Measurements from ENCODE around the gene SLMAP. TPM values are rescaled to one million over a fixed set of nuclear protein-coding genes. Genes with fewer than 3 reads are reported as not detected.

SLMAP gene
- polyA plus RNA-seq, 1 of the 3 experiments (the other 2 are of a cell fraction) = 10.5 TPM

DNA sequence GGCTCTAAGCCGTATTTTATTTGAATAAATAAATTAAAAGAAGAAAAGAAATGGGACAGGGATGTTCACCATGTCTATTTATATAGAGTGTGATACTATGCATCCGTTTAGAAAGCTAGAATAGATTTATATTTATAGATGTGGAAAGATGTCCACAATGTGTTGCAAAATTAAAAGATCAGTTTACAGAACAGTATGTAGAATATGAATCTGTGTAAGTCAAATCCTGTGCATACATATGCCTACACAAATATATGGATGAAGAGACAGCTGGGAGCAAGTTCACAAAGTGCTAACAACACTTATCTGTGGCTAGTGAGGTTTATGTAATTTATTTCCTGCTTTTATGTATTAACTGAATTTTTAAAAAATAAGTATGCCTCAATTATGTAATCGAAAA lies 25.4 kb upstream of the SLMAP start:
- Histone ChIP-seq H2AFZ (ENCODE audit: low read depth) (0 out of 2 replicates have a peak overlapping the region, but pooled peaks have one; percentile 0), H3K4me3 (ENCODE audit: low read depth in 2 of 2, low read length in 1 of 2) (no peak overlapping the region), H3K27ac (ENCODE audit: low read depth in 2 of 2, low read length in 1 of 2) (no peak overlapping the region), H3K4me1 (ENCODE audit: control insufficient read depth in 1 of 2, insufficient read depth in 2 of 2, low read depth in 1 of 2, low read length in 1 of 2) (no peaks in the 10 kb centered on the region), H3K9me3 (no peaks in the 10 kb centered on the region), H4K20me1 (ENCODE audit: insufficient read depth) (no peaks in the 10 kb centered on the region), H3K4me2 (no peak overlapping the region), H3K9me2 (no peaks in the 10 kb centered on the region), H3K27me3 (ENCODE audit: insufficient read depth) (no peaks in the 10 kb centered on the region), H3K9ac (no peak overlapping the region), H3K79me2 (ENCODE audit: insufficient read depth) (no peaks in the 10 kb centered on the region), H3K36me3 (replicated peaks in 1 of 2; ENCODE audit: control insufficient read depth in 1 of 2, insufficient read depth in 2 of 2, low read length in 1 of 2) (no peaks in the 10 kb centered on the region), H3F3A (replicated peaks; ENCODE audit: insufficient read depth) (peaks cover 3% of the 10 kb centered on the region)
- no peak for TF ChIP-seq NFIC (IDR thresholded peaks at IDR 0.05; ENCODE audit: borderline replicate concordance)
- TF ChIP-seq CHD2 (IDR thresholded peaks at IDR 0.05; ENCODE audit: low read length, partially characterized antibody) = no peak
- TF ChIP-seq RAD21 (IDR thresholded peaks at IDR 0.05; ENCODE audit: low read length) = no peak
- TF ChIP-seq ELF1 (IDR thresholded peaks at IDR 0.05) = no peak
- no peak for TF ChIP-seq GATA2 (CRISPR knock-in tag; IDR thresholded peaks at IDR 0.05)
- TF ChIP-seq, protein P1, sequence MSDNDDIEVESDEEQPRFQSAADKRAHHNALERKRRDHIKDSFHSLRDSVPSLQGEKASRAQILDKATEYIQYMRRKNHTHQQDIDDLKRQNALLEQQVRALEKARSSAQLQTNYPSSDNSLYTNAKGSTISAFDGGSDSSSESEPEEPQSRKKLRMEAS (IDR thresholded peaks at IDR 0.05; ENCODE audit: low read depth) = no peak
- no peak for TF ChIP-seq TAF1 (IDR thresholded peaks at IDR 0.05; ENCODE audit: borderline replicate concordance, low read depth, low read length)
- no peak for TF ChIP-seq TCF12 (IDR thresholded peaks at IDR 0.05)
- no peak for TF ChIP-seq MXI1 (IDR thresholded peaks at IDR 0.05; ENCODE audit: low read depth, low read length)
- TF ChIP-seq FOXM1 (IDR thresholded peaks at IDR 0.05; ENCODE audit: low read depth) = no peak
- TF ChIP-seq TEAD4 (IDR thresholded peaks at IDR 0.05; ENCODE audit: borderline replicate concordance, insufficient read depth) = no peak
- POLR2A ChIA-PET = no interaction called here
- CTCF ChIA-PET = interaction anchor here (1.4 kb wide), 2 partner anchors 12 to 19 kb away, joined by 3 read pairs; no protein-coding TSS in a partner anchor
- no peak for DNase-seq
- 70% methylated on average over 3 of the region's 3 CpGs for WGBS (ENCODE audit: low lambda C conversion rate)

- no peak overlapping the region for H3K4me2 ChIP-seq
- no peaks in the 10 kb centered on the region for H3K36me3 ChIP-seq (replicated peaks in 1 of 2; ENCODE audit: control insufficient read depth in 1 of 2, insufficient read depth in 2 of 2, low read length in 1 of 2)
- DNase-seq = no peak
- no peak overlapping the region for H3K27ac ChIP-seq (ENCODE audit: low read depth in 2 of 2, low read length in 1 of 2)
- no peaks in the 10 kb centered on the region for H3K4me1 ChIP-seq (ENCODE audit: control insufficient read depth in 1 of 2, insufficient read depth in 2 of 2, low read depth in 1 of 2, low read length in 1 of 2)
- TF ChIP-seq, protein P2, sequence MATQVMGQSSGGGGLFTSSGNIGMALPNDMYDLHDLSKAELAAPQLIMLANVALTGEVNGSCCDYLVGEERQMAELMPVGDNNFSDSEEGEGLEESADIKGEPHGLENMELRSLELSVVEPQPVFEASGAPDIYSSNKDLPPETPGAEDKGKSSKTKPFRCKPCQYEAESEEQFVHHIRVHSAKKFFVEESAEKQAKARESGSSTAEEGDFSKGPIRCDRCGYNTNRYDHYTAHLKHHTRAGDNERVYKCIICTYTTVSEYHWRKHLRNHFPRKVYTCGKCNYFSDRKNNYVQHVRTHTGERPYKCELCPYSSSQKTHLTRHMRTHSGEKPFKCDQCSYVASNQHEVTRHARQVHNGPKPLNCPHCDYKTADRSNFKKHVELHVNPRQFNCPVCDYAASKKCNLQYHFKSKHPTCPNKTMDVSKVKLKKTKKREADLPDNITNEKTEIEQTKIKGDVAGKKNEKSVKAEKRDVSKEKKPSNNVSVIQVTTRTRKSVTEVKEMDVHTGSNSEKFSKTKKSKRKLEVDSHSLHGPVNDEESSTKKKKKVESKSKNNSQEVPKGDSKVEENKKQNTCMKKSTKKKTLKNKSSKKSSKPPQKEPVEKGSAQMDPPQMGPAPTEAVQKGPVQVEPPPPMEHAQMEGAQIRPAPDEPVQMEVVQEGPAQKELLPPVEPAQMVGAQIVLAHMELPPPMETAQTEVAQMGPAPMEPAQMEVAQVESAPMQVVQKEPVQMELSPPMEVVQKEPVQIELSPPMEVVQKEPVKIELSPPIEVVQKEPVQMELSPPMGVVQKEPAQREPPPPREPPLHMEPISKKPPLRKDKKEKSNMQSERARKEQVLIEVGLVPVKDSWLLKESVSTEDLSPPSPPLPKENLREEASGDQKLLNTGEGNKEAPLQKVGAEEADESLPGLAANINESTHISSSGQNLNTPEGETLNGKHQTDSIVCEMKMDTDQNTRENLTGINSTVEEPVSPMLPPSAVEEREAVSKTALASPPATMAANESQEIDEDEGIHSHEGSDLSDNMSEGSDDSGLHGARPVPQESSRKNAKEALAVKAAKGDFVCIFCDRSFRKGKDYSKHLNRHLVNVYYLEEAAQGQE (IDR thresholded peaks at IDR 0.05; ENCODE audit: low read depth, low read length) = no peak
- TF ChIP-seq ZBTB33 (IDR thresholded peaks at IDR 0.05; ENCODE audit: borderline replicate concordance, low read depth) (no peak), USF1 (IDR thresholded peaks at IDR 0.05; ENCODE audit: borderline replicate concordance, low read depth) (no peak), RCOR1 (IDR thresholded peaks at IDR 0.05; ENCODE audit: low read length) (no peak), JUND (IDR thresholded peaks at IDR 0.05) (no peak), RFX5 (IDR thresholded peaks at IDR 0.05; ENCODE audit: low read length) (no peak), ELF1 (IDR thresholded peaks at IDR 0.05) (no peak), GATA2 (CRISPR knock-in tag; IDR thresholded peaks at IDR 0.05) (no peak), TAF1 (IDR thresholded peaks at IDR 0.05; ENCODE audit: borderline replicate concordance, low read depth, low read length) (no peak)
- H3K9me3 ChIP-seq = no peaks in the 10 kb centered on the region
- H3K9ac ChIP-seq = no peak overlapping the region
- ChIA-PET POLR2A (no interaction called here), CTCF (interaction anchor here (1.4 kb wide), 2 partner anchors 11 to 19 kb away, joined by 3 read pairs; no protein-coding TSS in a partner anchor)
- 0 out of 2 replicates have a peak overlapping the region, but pooled peaks have one; percentile 0 for H2AFZ ChIP-seq (ENCODE audit: low read depth)
- no peaks in the 10 kb centered on the region for H4K20me1 ChIP-seq (ENCODE audit: insufficient read depth)
- no peak overlapping the region for H3K4me3 ChIP-seq (ENCODE audit: low read depth in 2 of 2, low read length in 1 of 2)
- no peaks in the 10 kb centered on the region for H3K9me2 ChIP-seq
- 91% methylated on average over 1 of the region's 1 CpG for WGBS (ENCODE audit: low lambda C conversion rate)
- no peaks in the 10 kb centered on the region for H3K79me2 ChIP-seq (ENCODE audit: insufficient read depth)
- H3K27me3 ChIP-seq (ENCODE audit: insufficient read depth) = no peaks in the 10 kb centered on the region
- peaks cover 3% of the 10 kb centered on the region for H3F3A ChIP-seq (replicated peaks; ENCODE audit: insufficient read depth)
Measured at GRCh38 chr3:57731311-57731710, 24.8 kb upstream of the SLMAP start.

All from SK-N-SH (cell line).